ENCODE measurements around the gene SERPINB2.
"Not testable (repeated sequence)": the region's sequence is repeated elsewhere in the genome, so short reads cannot be mapped to it uniquely, and the experiment has no call there.

SERPINB2 gene

GRCh38 chr18:63936932-63937393 is 49.5 kb downstream of the SERPINB2 start:
- DNase-seq (ENCODE audit: low read depth): no peak

DNA sequence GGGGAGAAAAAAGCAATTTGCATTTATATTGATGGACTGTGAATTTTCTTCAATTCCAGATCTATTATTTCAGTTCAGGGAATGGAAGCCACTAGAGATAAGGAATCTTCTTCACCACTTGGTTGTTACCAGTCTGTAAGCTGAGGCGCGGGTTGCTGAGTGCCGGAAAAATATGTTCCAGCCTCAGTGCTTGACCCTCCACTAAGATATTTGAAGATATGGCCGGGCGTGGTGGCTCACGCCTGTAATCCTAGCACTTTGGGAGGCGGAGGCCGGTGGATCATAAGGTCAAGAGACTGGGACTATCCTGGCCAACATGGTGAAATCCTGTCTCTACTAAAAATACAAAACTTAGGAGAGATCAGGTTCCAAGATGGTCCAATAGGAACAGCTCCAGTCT is 52.5 kb downstream of the SERPINB2 start:
- no peak for DNase-seq (ENCODE audit: low read depth)

DNA sequence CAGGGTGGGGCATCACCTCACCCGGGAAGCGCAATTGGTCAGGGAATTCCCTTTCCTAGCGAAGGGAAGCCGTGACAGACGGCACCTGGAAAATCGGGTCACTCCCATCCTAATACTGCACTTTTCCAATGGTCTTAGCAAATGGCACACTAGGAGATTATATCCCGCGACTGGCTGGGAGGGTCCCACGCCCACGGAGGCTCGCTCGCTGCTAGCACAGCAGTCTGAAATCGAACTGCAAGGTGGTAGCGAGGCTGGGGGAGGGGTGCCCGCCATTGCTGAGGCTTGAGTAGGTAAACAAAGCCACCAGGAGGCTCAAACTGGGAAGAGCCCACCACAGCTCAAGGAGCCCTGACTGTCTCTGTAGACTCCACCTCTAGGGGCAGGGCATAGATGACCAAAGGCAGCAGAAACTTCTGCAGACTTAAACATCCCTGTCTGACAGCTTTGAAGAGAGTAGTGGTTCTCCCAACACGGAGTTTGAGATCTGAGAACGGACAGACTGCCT is 53.1 kb downstream of the SERPINB2 start:
- not testable (repeated sequence) for DNase-seq (ENCODE audit: low read depth)

- DNase-seq (ENCODE audit: low read depth): no peak
Measured at GRCh38 chr18:63947051-63947790, 59.7 kb downstream of the SERPINB2 start.

- no peak for DNase-seq (ENCODE audit: low read depth)
Measured at GRCh38 chr18:63949068-63949737, 61.7 kb downstream of the SERPINB2 start, which contains the start of gene HMSD. HMSD (plus strand) TSS chr18:63949301; CDS start chr18:63953456, 4,155 bp downstream.

- no peak for DNase-seq (ENCODE audit: low read depth)
Measured at GRCh38 chr18:63951302-63951705, 63.8 kb downstream of the SERPINB2 start.

Data from HS-5 (cell line).